Activated CD8-positive, alpha-beta memory T cell treated with anti-CD3 and anti-CD28 coated beads, Interleukin-2, amount 10 ng/mL, durations not matched to agents 7 days and 5 days (primary cell): ENCODE data around the gene PSMF1. TPM values are rescaled to one million over a fixed set of nuclear protein-coding genes. Genes with fewer than 3 reads are reported as not detected.

ENCODE experiments used
- ATAC-seq: fragments of 150-1000 bp; cut with Tn5 transposase; one replicate; pipeline ENCODE4 v1.10.0; 2021; ENCODE audit warnings: moderate library complexity
- CTCF ChIA-PET: fragments of 350-600 bp; sonication (Branson Sonifier 250); formaldehyde crosslinking; loops from one replicate; lab custom pipeline; 2021; ENCODE audit warnings: antibody characterized with exemption; lab: Charles Lee
- DNase-seq: peaks from one replicate; pipeline ENCODE4 v3.0.0-alpha.2; 2020
- H3K27ac Mint-ChIP-seq: one replicate; pipeline ENCODE4 v1.8.0; 2021; ENCODE audit warnings: mild to moderate bottlenecking, mixed read lengths
- H3K27me3 Mint-ChIP-seq: one replicate; pipeline ENCODE4 v1.8.0; 2021; ENCODE audit warnings: mixed read lengths
- H3K36me3 Mint-ChIP-seq: one replicate; pipeline ENCODE4 v1.8.0; 2021; ENCODE audit warnings: mild to moderate bottlenecking, mixed read lengths
- H3K4me1 Mint-ChIP-seq: one replicate; pipeline ENCODE4 v1.8.0; 2021; ENCODE audit warnings: mixed read lengths
- H3K4me3 Mint-ChIP-seq: one replicate; pipeline ENCODE4 v1.8.0; 2021; ENCODE audit warnings: mild to moderate bottlenecking, moderate library complexity, mixed read lengths
- H3K9me3 Mint-ChIP-seq: one replicate; pipeline ENCODE4 v1.8.0; 2022; ENCODE audit warnings: low read depth, mixed read lengths
- total RNA-seq, 2 experiments: library from RNA; stranded (reverse); gene quantifications; one replicate each; pipeline ENCODE4 v1.2.3, GENCODE V29; 2021

PSMF1 gene, protein sequence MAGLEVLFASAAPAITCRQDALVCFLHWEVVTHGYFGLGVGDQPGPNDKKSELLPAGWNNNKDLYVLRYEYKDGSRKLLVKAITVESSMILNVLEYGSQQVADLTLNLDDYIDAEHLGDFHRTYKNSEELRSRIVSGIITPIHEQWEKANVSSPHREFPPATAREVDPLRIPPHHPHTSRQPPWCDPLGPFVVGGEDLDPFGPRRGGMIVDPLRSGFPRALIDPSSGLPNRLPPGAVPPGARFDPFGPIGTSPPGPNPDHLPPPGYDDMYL
- total RNA-seq, result 100 to 1,000 TPM; 146 to 147 TPM

GRCh38 chr20:1118336-1119127 is at the start of gene PSMF1:
TSS of gene PSMF1 (plus strand) at chr20:1118602. CDS start at chr20:1118774, 172 bp downstream.
- H3K27ac Mint-ChIP-seq, result peak within 1 kb of the TSS; percentile 86
- peak; percentile 97 for ATAC-seq
- H3K4me1 Mint-ChIP-seq, result peaks cover 53% of the 10 kb centered on the region
- H3K36me3 Mint-ChIP-seq, result peaks cover 32% of the 10 kb centered on the region
- peak; percentile 96 for DNase-seq
- CTCF ChIA-PET, result interaction anchor here (0.7 to 3.2 kb wide), 3 partner anchors 8 to 95 kb away, joined by 3 to 13 read pairs (median 6); no protein-coding TSS in a partner anchor
- no peaks in the 10 kb centered on the region for H3K9me3 Mint-ChIP-seq
- peak within 1 kb of the TSS; percentile 92 for H3K4me3 Mint-ChIP-seq
- H3K27me3 Mint-ChIP-seq, result no peaks in the 10 kb centered on the region

- no peak for ATAC-seq
- DNase-seq, result no peak
- Mint-ChIP-seq H3K27ac (no peak overlapping the region), H3K4me1 (no peaks in the 10 kb centered on the region), H3K36me3 (peaks cover 2% of the 10 kb centered on the region), H3K4me3 (no peak overlapping the region), H3K9me3 (peaks cover 5% of the 10 kb centered on the region), H3K27me3 (peaks cover 11% of the 10 kb centered on the region)
- CTCF ChIA-PET, result no interaction called here
These were observed 46.1 kb upstream of the PSMF1 start for GRCh38 chr20:1072258-1072657.

DNA sequence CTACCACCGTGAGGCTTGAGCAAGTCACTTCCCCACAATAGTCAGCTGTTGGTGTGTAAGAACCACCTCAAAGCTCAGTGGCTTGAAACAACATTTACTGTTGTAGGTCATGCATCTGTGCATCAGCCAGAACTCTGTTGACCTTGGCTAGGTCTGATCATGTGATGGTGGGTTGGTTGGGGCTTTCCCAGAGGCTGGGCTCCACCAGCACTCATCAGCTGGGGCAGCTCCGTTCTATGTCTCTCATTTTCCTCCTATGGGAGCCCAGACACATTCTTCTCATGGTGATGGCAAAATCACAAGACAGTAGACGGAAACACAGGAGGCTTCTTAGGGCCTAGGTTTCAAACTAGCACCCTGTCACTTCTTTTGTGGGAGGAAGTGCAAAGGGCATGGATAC is 42.8 kb upstream of the PSMF1 start:
- no peak overlapping the region for H3K27ac Mint-ChIP-seq
- H3K4me3 Mint-ChIP-seq, result no peak overlapping the region
- H3K9me3 Mint-ChIP-seq, result peaks cover 2% of the 10 kb centered on the region
- CTCF ChIA-PET, result no interaction called here
- H3K36me3 Mint-ChIP-seq, result peaks cover 2% of the 10 kb centered on the region
- no peaks in the 10 kb centered on the region for H3K4me1 Mint-ChIP-seq
- peaks cover 3% of the 10 kb centered on the region for H3K27me3 Mint-ChIP-seq
- DNase-seq, result no peak
- ATAC-seq, result no peak

DNA sequence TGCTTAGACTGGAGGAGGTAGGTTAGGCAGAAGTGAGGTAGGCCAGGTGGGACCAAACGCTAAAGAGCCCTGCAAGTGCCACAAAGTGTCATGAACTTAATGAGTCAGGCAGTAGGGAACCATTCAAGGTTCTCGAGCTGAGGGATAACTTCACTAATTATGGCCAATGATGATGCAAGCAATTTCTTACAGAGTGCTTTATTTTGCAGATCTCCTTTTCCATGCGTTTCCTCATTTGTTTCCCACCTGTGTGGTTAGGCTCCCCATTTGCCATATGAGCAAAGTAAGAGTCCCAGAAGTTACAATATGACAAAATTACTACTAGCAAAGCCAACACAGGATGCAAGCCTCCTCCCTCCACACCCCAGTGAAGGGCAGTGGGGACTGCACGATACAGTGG is 36.5 kb upstream of the PSMF1 start:
- Mint-ChIP-seq H3K4me1 (peaks cover 15% of the 10 kb centered on the region), H3K27ac (no peak overlapping the region), H3K27me3 (peaks cover 3% of the 10 kb centered on the region), H3K4me3 (no peak overlapping the region), H3K9me3 (peaks cover 10% of the 10 kb centered on the region), H3K36me3 (peaks cover 9% of the 10 kb centered on the region)
- no peak for ATAC-seq
- DNase-seq, result no peak
- CTCF ChIA-PET, result no interaction called here

GRCh38 chr20:1083431-1084080 is 34.8 kb upstream of the PSMF1 start:
- peaks cover 12% of the 10 kb centered on the region for H3K9me3 Mint-ChIP-seq
- peaks cover 3% of the 10 kb centered on the region for H3K27me3 Mint-ChIP-seq
- DNase-seq (no peak), ATAC-seq (no peak)
- peaks cover 24% of the 10 kb centered on the region for H3K4me1 Mint-ChIP-seq
- H3K36me3 Mint-ChIP-seq, result peaks cover 9% of the 10 kb centered on the region
- CTCF ChIA-PET, result interaction anchor here (0.8 kb wide), 1 partner anchor 25 kb away, joined by 3 read pairs; no protein-coding TSS in a partner anchor
- no peak overlapping the region for H3K4me3 Mint-ChIP-seq
- no peak overlapping the region for H3K27ac Mint-ChIP-seq

- H3K27ac Mint-ChIP-seq, result no peak overlapping the region
- peaks cover 24% of the 10 kb centered on the region for H3K4me1 Mint-ChIP-seq
- CTCF ChIA-PET, result interaction anchor here (0.6 to 1.0 kb wide), 3 partner anchors 87 to 476 kb away, joined by 3 to 4 read pairs (median 3); no protein-coding TSS in a partner anchor
These were observed 32.7 kb upstream of the PSMF1 start for GRCh38 chr20:1085492-1086276.

GRCh38 chr20:1086277-1087213 is 31.9 kb upstream of the PSMF1 start:
- Mint-ChIP-seq H3K4me3 (no peak overlapping the region), H3K36me3 (peaks cover 19% of the 10 kb centered on the region), H3K4me1 (peaks cover 24% of the 10 kb centered on the region), H3K9me3 (peaks cover 27% of the 10 kb centered on the region), H3K27me3 (no peaks in the 10 kb centered on the region), H3K27ac (no peak overlapping the region)
- no peak for ATAC-seq
- DNase-seq, result no peak
- CTCF ChIA-PET, result interaction anchor here (0.6 to 1.0 kb wide), 2 partner anchors 100 to 475 kb away, joined by 3 read pairs; no protein-coding TSS in a partner anchor

More at GRCh38 chr20:1085492-1086276, 32.7 kb upstream of the PSMF1 start:
- Mint-ChIP-seq H3K27me3 (no peaks in the 10 kb centered on the region), H3K9me3 (peaks cover 22% of the 10 kb centered on the region), H3K4me3 (no peak overlapping the region), H3K36me3 (peaks cover 15% of the 10 kb centered on the region)
- no peak for DNase-seq
- ATAC-seq, result no peak

DNA sequence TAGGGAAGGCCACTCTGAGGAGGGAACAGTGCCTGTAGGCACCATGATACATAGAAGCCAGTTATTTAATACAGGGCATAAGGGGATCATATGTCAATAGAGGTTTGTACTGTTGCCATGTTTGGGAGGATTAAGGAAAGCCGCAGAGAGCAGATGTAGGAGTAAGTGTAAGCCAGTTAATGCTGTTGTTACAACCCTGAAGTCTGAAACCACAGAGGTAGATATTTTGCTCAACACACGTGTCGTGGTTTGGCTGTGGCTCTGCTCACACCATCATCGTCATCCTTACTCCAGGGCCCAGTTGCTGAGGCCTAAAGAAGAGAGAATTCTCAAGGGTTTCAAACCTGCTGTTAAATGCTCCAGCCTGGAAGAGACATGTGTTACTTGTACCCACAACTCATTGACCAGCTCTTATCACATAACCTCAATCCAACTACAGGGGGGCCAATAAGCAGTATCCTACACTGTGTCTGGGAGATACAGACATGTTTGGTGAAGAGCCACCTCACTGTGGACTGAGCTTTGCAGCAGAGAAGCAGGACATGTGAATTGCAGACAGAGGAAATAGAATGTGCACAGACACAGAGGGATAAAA is 31.0 kb upstream of the PSMF1 start:
- peak; percentile 48 for DNase-seq
- H3K27ac Mint-ChIP-seq, result no peak overlapping the region
- no peak for ATAC-seq
- CTCF ChIA-PET, result no interaction called here
- peaks cover 24% of the 10 kb centered on the region for H3K4me1 Mint-ChIP-seq
- H3K27me3 Mint-ChIP-seq, result no peaks in the 10 kb centered on the region
- peaks cover 19% of the 10 kb centered on the region for H3K36me3 Mint-ChIP-seq
- H3K9me3 Mint-ChIP-seq, result peaks cover 30% of the 10 kb centered on the region
- H3K4me3 Mint-ChIP-seq, result no peak overlapping the region

DNA sequence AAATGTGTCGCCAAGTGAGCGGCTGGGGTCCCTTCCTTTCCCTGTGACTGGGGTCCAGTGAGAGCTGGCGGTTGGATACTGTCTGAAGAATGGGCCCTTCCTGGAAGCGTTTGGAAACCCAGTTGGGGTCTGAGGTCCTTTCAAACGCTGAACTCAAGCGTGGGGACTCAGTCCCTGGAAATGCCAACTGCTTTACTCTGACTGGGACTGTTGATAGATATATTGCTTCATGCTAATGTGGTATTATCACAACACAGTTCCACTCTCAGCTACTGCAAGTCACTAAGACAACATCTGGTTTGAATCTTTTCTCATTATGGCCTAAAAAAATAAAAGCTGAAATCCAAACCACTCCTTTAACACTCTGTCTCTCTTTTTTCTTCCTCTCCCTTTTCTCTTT is 23.7 kb upstream of the PSMF1 start:
- Mint-ChIP-seq H3K27ac (no peak overlapping the region), H3K36me3 (peaks cover 9% of the 10 kb centered on the region), H3K4me1 (no peaks in the 10 kb centered on the region), H3K9me3 (peaks cover 9% of the 10 kb centered on the region), H3K4me3 (no peak overlapping the region), H3K27me3 (peaks cover 5% of the 10 kb centered on the region)
- CTCF ChIA-PET, result interaction anchor here (0.8 to 1.3 kb wide), 2 partner anchors 14 to 409 kb away, joined by 3 to 4 read pairs; no protein-coding TSS in a partner anchor
- DNase-seq (no peak), ATAC-seq (no peak)

DNA sequence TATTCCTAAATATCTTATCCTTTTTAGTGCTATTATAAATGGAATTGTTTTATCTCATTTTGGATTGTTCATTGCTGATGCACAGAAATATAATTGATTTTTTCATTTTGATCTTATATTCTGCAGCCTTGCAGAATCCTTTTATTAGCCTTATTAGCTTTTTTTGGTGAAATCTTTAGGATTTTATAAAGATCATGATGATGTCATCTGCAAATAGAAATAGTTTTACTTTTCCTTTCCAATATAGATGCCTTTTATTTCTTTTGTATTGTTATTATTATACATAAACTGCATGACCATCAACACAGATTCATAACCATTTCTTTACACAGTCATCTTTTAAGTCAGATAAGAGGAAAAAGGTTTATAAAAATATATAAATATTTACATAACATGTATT is 16.9 kb upstream of the PSMF1 start:
- ATAC-seq (no peak), DNase-seq (no peak)
- Mint-ChIP-seq H3K4me3 (no peak overlapping the region), H3K9me3 (peaks cover 8% of the 10 kb centered on the region), H3K4me1 (no peaks in the 10 kb centered on the region), H3K27ac (no peak overlapping the region), H3K36me3 (peaks cover 9% of the 10 kb centered on the region), H3K27me3 (peaks cover 16% of the 10 kb centered on the region)
- CTCF ChIA-PET, result no interaction called here

- CTCF ChIA-PET, result no interaction called here
- peaks cover 16% of the 10 kb centered on the region for H3K27me3 Mint-ChIP-seq
- H3K27ac Mint-ChIP-seq, result no peak overlapping the region
- H3K9me3 Mint-ChIP-seq, result peaks cover 8% of the 10 kb centered on the region
- ATAC-seq (no peak), DNase-seq (no peak)
- H3K4me1 Mint-ChIP-seq, result no peaks in the 10 kb centered on the region
- peaks cover 9% of the 10 kb centered on the region for H3K36me3 Mint-ChIP-seq
- no peak overlapping the region for H3K4me3 Mint-ChIP-seq
These were observed 16.4 kb upstream of the PSMF1 start for GRCh38 chr20:1102016-1102415.
